ENCODE data around the gene WDR44. TPM values are rescaled to one million over a fixed set of nuclear protein-coding genes. Genes with fewer than 3 reads are reported as not detected.
"Not testable (repeated sequence)": the region's sequence is repeated elsewhere in the genome, so short reads cannot be mapped to it uniquely, and the experiment has no call there.

Gene WDR44
- total and polyA plus RNA-seq, 2 of the 13 experiments (the other 11 are each of a cell fraction or from before 2014, with no cell fraction given) = 2.2 to 4.3 TPM

DNA sequence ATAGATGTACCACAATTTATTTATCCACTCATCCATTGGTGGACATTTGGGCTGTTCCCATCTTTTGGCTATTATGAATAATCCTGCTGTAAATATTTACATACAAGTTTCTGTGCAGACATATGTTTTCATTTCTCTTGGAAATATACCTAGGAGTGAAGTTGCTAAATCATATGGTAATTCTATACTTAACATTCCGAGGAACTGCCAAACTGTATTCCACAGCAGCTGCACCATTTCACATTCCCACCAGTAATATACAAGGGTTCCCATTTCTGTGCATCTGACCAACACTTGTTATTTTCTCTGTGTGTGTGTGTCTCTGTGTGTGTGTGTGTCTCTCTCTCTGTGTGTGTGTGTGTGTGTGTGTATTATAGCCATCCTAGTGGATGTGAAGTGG, 134.3 kb downstream of the WDR44 start (continued):
- TF ChIP-seq, protein P1, sequence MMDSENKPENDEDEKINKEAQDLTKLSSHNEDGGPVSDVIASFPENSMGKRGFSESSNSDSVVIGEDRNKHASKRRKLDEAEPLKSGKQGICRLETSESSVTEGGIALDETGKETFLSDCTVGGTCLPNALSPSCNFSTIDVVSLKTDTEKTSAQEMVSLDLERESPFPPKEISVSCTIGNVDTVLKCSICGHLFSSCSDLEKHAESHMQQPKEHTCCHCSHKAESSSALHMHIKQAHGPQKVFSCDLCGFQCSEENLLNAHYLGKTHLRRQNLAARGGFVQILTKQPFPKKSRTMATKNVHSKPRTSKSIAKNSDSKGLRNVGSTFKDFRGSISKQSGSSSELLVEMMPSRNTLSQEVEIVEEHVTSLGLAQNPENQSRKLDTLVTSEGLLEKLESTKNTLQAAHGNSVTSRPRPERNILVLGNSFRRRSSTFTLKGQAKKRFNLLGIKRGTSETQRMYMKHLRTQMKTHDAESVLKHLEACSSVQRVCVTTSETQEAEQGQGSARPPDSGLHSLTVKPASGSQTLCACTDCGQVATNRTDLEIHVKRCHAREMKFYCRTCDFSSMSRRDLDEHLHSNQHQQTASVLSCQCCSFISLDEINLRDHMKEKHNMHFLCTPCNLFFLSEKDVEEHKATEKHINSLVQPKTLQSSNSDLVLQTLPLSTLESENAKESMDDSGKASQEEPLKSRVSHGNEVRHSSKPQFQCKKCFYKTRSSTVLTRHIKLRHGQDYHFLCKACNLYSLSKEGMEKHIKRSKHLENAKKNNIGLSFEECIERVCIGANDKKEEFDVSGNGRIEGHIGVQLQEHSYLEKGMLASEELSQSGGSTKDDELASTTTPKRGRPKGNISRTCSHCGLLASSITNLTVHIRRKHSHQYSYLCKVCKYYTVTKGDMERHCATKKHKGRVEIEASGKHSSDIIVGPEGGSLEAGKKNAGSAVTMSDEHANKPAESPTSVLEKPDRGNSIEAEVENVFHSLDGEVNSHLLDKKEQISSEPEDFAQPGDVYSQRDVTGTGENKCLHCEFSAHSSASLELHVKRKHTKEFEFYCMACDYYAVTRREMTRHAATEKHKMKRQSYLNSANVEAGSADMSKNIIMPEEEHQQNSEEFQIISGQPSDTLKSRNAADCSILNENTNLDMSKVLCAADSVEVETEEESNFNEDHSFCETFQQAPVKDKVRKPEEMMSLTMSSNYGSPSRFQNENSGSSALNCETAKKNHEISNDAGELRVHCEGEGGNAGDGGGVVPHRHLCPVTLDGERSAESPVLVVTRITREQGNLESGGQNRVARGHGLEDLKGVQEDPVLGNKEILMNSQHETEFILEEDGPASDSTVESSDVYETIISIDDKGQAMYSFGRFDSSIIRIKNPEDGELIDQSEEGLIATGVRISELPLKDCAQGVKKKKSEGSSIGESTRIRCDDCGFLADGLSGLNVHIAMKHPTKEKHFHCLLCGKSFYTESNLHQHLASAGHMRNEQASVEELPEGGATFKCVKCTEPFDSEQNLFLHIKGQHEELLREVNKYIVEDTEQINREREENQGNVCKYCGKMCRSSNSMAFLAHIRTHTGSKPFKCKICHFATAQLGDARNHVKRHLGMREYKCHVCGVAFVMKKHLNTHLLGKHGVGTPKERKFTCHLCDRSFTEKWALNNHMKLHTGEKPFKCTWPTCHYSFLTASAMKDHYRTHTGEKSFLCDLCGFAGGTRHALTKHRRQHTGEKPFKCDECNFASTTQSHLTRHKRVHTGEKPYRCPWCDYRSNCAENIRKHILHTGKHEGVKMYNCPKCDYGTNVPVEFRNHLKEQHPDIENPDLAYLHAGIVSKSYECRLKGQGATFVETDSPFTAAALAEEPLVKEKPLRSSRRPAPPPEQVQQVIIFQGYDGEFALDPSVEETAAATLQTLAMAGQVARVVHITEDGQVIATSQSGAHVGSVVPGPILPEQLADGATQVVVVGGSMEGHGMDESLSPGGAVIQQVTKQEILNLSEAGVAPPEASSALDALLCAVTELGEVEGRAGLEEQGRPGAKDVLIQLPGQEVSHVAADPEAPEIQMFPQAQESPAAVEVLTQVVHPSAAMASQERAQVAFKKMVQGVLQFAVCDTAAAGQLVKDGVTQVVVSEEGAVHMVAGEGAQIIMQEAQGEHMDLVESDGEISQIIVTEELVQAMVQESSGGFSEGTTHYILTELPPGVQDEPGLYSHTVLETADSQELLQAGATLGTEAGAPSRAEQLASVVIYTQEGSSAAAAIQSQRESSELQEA (CRISPR knock-in tag; IDR thresholded peaks at IDR 0.05; ENCODE audit: not compliant biosample characterization) = no peak

DNA sequence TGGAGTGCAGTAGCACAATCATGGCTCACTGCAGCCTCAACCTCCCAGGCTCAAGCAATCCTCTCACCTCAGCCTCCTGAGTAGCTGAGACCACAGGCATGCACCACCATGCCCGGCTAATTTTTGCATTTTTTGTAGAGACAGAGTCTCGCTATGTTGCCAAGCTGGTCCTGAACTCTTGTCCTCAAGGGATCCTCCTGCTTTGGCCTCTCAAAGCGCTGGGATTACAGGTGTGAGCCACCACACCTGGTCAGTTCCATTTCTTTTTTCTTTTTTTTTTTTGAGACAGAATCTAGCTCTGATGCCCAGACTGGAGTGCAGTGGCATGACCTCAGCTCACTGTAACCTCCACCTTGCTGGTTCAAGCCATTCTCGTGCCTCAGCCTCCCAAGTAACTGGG, 136.5 kb downstream of the WDR44 start:
- ATAC-seq = not testable (repeated sequence)

More for the DNA sequence above, 136.5 kb downstream of the WDR44 start:
- H2AFZ ChIP-seq (ENCODE audit: low read length); H3K27ac ChIP-seq (ENCODE audit: extremely low read length, insufficient read depth, low read length); POLR2A ChIA-PET; H4K20me1 ChIP-seq (ENCODE audit: insufficient read depth, low read length); in situ Hi-C loops (cut with HindIII; ENCODE audit: extremely low pct_ligation_motif_present, low pct_unique_long_range_greater_than_20kb); H3K36me3 ChIP-seq (replicated peaks in 1 of 2; ENCODE audit: control insufficient read depth in 1 of 2, insufficient read depth in 2 of 2, low read length in 2 of 2); H3K27me3 ChIP-seq (ENCODE audit: control insufficient read depth in 1 of 2, insufficient read depth in 2 of 2, low read length in 2 of 2); H3K9ac ChIP-seq (ENCODE audit: insufficient read depth, low read depth, low read length); CTCF ChIA-PET (ENCODE audit: low intra/inter-chr PET ratio, low total read pairs); FAIRE-seq; H3K79me2 ChIP-seq (ENCODE audit: insufficient read depth, low read length); DNase-seq (ENCODE audit: low spot score); BruUV-seq (replicated peaks); intact Hi-C loops (cut with micrococcal nuclease; ENCODE audit: unreplicated experiment); H3K9me3 ChIP-seq (ENCODE audit: low read length); H3K4me1 ChIP-seq (ENCODE audit: insufficient read depth, low read length); H3K4me2 ChIP-seq (ENCODE audit: low read depth, low read length); H3K4me3 ChIP-seq (replicated peaks in 1 of 3; ENCODE audit: insufficient read depth in 1 of 3, low read depth in 2 of 3, low read length in 3 of 3): not testable (repeated sequence)
- 61% methylated on average over 3 of the region's 4 CpGs for WGBS (ENCODE audit: low lambda C conversion rate)

Measured in HepG2 (cell line).